ENCODE measurements around the gene KCNQ1.

Gene KCNQ1

DNA sequence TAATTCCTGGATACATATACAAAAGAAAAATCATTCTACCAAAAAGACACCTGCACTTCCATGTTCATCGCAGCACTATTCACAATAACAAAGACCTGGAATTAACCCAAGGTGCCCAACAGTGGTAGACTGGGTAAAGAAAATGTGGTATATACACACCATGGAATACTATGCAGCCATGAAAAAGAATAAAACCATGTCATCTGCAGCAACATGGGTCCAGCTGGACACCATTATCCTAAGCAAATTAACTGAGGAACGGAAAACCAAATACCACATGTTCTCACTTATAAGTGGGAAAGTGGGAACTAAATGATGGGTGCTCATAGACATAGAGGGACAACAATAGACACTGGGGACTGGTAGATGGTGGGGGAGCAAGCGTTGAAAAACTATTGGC, 5.0 kb upstream of the KCNQ1 start:
- FAIRE-seq (no peak), DNase-seq (ENCODE audit: insufficient read length, low spot score) (no peak)
- TF ChIP-seq SPI1 (IDR thresholded peaks at IDR 0.05; ENCODE audit: low read depth, low read length) = no peak
- TF ChIP-seq PAX5 (IDR thresholded peaks at IDR 0.05; ENCODE audit: insufficient read depth, low read length, severe bottlenecking) = no peak
- TF ChIP-seq POU2F2 (IDR thresholded peaks at IDR 0.05; ENCODE audit: low read depth, low read length) = no peak
- TF ChIP-seq TAF1 (IDR thresholded peaks at IDR 0.05; ENCODE audit: low read depth, low read length) = no peak
- TF ChIP-seq POLR2A (IDR thresholded peaks at IDR 0.05; ENCODE audit: low read depth, low read length) = no peak
- no peak for TF ChIP-seq POLR2AphosphoS5 (IDR thresholded peaks at IDR 0.05; ENCODE audit: low read depth, low read length)

DNA sequence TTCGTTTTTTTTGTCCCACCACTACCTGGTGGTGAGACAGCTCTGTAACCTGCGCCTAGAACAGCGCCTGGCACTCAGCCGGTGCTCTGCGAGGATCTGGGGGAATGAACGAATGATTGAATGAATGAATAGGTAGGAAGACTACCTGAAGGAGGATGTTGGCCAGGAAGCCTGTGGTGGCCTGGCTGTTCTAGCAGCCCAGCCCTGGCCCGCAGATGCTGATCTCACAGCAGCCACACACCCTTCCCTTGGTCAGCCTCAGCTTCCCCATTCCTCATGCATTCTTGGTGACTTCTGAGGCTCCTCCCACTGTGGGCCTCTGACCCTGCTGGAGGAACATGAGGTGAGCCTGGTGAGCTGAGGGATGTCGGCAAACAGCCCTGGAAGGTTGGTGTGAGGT, 4.2 kb upstream of the KCNQ1 start:
- no peak for FAIRE-seq
- TF ChIP-seq POLR2A (IDR thresholded peaks at IDR 0.05; ENCODE audit: low read depth, low read length) = no peak
- TF ChIP-seq SPI1 (IDR thresholded peaks at IDR 0.05; ENCODE audit: low read depth, low read length) = no peak
- TF ChIP-seq PAX5 (IDR thresholded peaks at IDR 0.05; ENCODE audit: insufficient read depth, low read length, severe bottlenecking) = no peak
- no peak for TF ChIP-seq TAF1 (IDR thresholded peaks at IDR 0.05; ENCODE audit: low read depth, low read length)
- TF ChIP-seq POLR2AphosphoS5 (IDR thresholded peaks at IDR 0.05; ENCODE audit: low read depth, low read length) = no peak
- no peak for TF ChIP-seq POU2F2 (IDR thresholded peaks at IDR 0.05; ENCODE audit: low read depth, low read length)
- DNase-seq (ENCODE audit: insufficient read length, low spot score) = no peak

DNA sequence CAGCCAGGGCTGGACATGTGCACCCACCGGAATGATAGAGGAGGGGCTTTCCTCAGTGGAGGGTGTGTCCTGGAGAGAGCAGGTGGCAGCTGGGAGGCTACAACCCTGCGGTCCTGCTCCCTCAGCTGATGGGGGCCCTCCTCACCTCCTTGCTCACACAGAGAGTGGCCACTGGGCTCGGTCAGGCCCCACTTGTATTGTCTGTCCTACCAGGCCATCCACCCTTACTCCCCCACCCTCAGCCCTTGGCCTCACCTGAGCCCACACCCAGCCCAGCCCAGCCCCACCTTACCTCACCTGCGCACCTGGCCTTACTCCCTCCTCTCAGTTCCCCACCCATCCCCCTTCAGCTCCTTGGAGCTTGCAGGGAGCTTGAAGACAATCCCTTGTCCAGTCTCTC, 3.6 kb upstream of the KCNQ1 start:
- no peak for TF ChIP-seq PAX5 (IDR thresholded peaks at IDR 0.05; ENCODE audit: insufficient read depth, low read length, severe bottlenecking)
- no peak for TF ChIP-seq TAF1 (IDR thresholded peaks at IDR 0.05; ENCODE audit: low read depth, low read length)
- no peak for TF ChIP-seq SPI1 (IDR thresholded peaks at IDR 0.05; ENCODE audit: low read depth, low read length)
- no peak for TF ChIP-seq POLR2A (IDR thresholded peaks at IDR 0.05; ENCODE audit: low read depth, low read length)
- no peak for FAIRE-seq
- DNase-seq (ENCODE audit: insufficient read length, low spot score) = no peak

DNA sequence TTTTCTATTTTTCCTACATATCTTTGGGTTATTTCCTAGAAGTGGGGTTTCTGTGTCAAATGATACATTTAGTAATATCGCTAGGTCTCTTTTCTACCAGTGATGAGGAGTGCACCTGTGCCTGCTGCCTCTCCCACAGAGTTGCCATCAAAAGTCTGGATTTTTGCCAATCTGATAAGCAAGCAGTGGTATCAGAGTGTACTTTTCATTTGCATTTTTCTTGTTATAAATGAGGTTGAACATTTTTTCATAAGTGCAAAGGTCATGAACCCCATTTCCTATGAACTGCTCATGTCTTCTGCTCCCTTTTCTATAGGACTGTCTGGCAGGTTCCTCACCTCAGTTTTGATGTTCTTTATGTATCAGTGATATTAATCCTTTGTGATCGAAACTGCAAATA, 2.2 kb upstream of the KCNQ1 start:
- no peak for FAIRE-seq

DNA sequence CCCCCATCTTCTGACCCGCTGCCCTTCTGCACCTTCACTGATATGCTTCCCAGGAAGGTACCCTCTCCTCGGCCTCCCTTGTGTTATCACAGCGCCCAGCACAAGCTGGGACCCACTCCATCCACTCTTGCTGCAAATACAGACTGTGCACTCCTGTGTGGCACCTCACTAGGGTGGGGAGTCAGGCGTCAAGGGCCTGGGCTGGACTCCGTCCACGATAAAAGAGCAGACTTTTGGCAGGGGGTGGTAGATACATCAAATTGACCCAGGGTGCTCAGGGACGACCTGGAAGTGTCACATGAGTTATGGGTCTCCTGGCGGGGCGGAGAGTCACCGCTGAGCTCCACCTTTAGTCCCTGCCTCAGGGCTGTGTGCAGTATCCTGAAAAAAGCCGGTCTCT, 1.4 kb upstream of the KCNQ1 start:
- no peak for FAIRE-seq
- TF ChIP-seq POLR2AphosphoS5 (IDR thresholded peaks at IDR 0.05; ENCODE audit: low read depth, low read length) (no peak), PAX5 (IDR thresholded peaks at IDR 0.05; ENCODE audit: insufficient read depth, low read length, severe bottlenecking) (no peak), POLR2A (IDR thresholded peaks at IDR 0.05; ENCODE audit: low read depth, low read length) (no peak), SPI1 (IDR thresholded peaks at IDR 0.05; ENCODE audit: low read depth, low read length) (no peak), TAF1 (IDR thresholded peaks at IDR 0.05; ENCODE audit: low read depth, low read length) (no peak), POU2F2 (IDR thresholded peaks at IDR 0.05; ENCODE audit: low read depth, low read length) (no peak)

More for the DNA sequence above, 2.2 kb upstream of the KCNQ1 start:
- DNase-seq (ENCODE audit: insufficient read length, low spot score) = no peak
- no peak for TF ChIP-seq SPI1 (IDR thresholded peaks at IDR 0.05; ENCODE audit: low read depth, low read length)
- TF ChIP-seq POLR2A (IDR thresholded peaks at IDR 0.05; ENCODE audit: low read depth, low read length) = no peak
- no peak for TF ChIP-seq TAF1 (IDR thresholded peaks at IDR 0.05; ENCODE audit: low read depth, low read length)
- TF ChIP-seq POLR2AphosphoS5 (IDR thresholded peaks at IDR 0.05; ENCODE audit: low read depth, low read length) = no peak
- no peak for TF ChIP-seq POU2F2 (IDR thresholded peaks at IDR 0.05; ENCODE audit: low read depth, low read length)
- no peak for TF ChIP-seq PAX5 (IDR thresholded peaks at IDR 0.05; ENCODE audit: insufficient read depth, low read length, severe bottlenecking)

DNA sequence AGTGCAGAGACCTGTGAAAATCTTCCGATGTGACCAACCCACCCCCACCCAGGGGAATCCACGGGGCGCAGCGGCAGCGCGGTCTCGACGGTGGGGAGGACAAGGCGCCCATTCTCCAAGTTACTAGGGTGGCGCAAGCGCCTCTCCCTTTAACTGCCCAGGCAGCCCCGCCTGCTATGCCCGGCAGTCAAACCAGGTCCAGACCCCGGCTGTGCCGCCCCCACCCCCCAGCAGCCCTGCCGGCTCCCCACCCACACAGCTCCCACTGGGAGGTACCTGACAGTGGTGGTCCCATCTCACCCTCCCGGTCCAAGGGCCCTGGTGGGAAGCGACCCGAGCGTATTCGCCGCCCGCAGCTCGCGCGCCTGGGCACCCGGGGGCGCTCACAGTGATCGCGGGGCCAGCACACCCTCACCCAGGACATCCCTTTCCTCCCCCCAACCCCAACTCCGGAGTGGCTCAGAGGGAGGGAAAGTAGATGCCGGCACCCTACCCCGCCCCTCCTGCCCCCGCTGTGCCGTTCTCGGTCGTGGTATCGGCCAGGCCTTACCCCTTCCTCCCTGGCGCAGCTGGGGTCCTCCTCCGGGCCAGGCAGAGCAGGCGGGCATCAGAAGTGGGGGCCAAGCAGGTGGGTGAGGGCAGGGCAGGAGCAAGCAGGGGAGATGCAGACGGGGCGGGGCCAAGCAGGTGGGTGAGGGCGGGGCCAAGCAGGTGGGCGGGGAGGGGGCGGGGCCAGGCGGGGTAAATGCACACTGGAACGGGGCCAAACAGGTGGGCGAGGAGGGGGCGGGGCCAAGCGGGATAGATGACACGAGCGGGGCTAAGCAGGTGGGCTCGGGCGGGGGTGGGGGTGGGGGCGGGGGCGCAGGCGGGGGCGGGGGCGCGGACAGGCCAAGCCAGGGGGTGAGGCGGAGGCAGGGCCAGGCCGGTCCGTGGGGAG, 657 bp upstream of the KCNQ1 start, which contains the start of gene TRPM5:
Gene TRPM5 (minus strand): TSS at position 634 of the 940 bp plus-strand sequence. CDS start 21,478 bp downstream, outside the sequence.
- no peak for TF ChIP-seq POU2F2 (IDR thresholded peaks at IDR 0.05; ENCODE audit: low read depth, low read length)
- no peak for TF ChIP-seq POLR2A (IDR thresholded peaks at IDR 0.05; ENCODE audit: low read depth, low read length)
- TF ChIP-seq TAF1 (IDR thresholded peaks at IDR 0.05; ENCODE audit: low read depth, low read length) = no peak
- TF ChIP-seq PAX5 (IDR thresholded peaks at IDR 0.05; ENCODE audit: insufficient read depth, low read length, severe bottlenecking) = no peak
- no peak for TF ChIP-seq SPI1 (IDR thresholded peaks at IDR 0.05; ENCODE audit: low read depth, low read length)
- no peak for TF ChIP-seq POLR2AphosphoS5 (IDR thresholded peaks at IDR 0.05; ENCODE audit: low read depth, low read length)
- DNase-seq (ENCODE audit: insufficient read length, low spot score) (no peak), FAIRE-seq (no peak)

More for the DNA sequence above, 1.4 kb upstream of the KCNQ1 start:
- DNase-seq (ENCODE audit: insufficient read length, low spot score) = no peak

DNA sequence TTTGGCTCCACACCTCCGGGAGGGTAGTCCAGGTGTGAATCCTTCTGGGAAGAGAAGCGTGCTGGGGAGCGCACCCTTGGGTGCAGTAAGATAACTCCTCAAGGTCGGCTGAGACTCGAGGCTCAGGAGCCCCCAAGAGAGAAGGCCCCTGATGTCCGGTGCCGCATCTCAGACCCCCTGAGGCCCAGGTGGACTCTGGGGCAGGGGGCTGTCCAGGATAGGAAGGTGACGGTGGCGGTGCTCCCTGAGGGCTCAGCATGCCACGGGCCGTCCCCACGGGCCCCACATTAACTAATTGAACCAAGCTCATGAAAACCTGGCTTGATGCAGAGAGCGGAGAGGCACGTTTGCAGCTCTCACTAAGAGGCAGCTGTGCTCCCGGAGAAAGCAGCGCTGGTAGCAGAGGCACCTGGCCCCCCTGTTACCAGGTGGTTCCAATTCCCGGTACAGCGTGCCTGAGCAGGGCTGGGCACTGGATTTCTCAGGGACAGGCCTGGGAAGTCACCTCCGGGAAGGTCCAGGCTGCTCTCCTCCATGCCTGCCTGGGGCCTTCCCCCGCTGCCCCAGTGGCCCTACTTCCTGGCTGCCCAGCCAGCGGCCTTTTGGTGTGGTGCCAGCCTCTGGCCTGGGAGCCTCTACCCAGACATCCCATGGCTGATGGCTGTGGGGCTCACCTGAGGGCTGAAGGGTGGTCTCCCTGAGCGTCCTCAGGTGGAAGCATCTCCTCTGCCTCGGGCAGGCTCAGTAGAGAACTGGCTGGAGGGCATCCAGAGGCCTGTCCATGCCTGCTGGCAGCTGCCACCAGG, 1.1 kb downstream of the KCNQ1 start:
- DNase-seq (ENCODE audit: insufficient read length, low spot score) (no peak), FAIRE-seq (no peak)
- no peak for TF ChIP-seq POLR2AphosphoS5 (IDR thresholded peaks at IDR 0.05; ENCODE audit: low read depth, low read length)
- TF ChIP-seq POLR2A (IDR thresholded peaks at IDR 0.05; ENCODE audit: low read depth, low read length) = no peak
- TF ChIP-seq SPI1 (IDR thresholded peaks at IDR 0.05; ENCODE audit: low read depth, low read length) = no peak
- no peak for TF ChIP-seq POU2F2 (IDR thresholded peaks at IDR 0.05; ENCODE audit: low read depth, low read length)

DNA sequence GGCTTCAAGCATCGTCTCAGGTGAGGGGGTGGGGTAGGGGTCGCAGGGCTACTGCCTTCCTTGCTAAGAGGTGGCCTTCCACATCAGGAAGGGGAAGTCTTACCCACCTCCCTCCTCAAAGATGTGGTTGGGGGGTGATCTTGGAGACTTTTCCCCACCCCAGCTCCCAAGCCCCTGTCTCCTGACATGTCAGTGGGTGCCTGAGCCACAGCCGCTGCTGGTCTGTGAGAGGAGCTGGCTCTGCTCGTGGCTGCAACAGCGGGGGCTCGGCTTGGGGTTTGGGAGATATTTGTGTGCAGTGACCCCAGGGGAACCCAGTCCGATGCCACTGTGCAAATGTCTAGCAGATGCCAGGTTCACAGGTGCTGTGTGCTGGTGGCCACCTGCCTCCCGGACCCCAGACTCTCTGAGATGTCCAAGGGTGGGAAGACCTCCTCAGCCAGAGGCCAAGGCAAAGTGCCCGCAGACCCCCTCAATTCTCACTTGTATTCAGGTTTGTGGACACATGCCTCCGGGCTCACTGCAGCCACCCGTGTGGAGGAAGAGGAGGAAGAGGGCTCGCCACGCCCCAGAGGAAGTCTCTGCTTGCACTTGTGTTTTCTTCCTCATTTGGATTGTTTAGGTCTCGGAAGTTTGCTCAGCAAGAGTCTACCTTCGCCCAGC, 1.9 kb downstream of the KCNQ1 start:
- FAIRE-seq = no peak
- no peak for TF ChIP-seq POLR2AphosphoS5 (IDR thresholded peaks at IDR 0.05; ENCODE audit: low read depth, low read length)
- TF ChIP-seq PAX5 (IDR thresholded peaks at IDR 0.05; ENCODE audit: insufficient read depth, low read length, severe bottlenecking) = no peak
- no peak for TF ChIP-seq TAF1 (IDR thresholded peaks at IDR 0.05; ENCODE audit: low read depth, low read length)
- TF ChIP-seq POLR2A (IDR thresholded peaks at IDR 0.05; ENCODE audit: low read depth, low read length) = no peak
- no peak for TF ChIP-seq POU2F2 (IDR thresholded peaks at IDR 0.05; ENCODE audit: low read depth, low read length)
- TF ChIP-seq SPI1 (IDR thresholded peaks at IDR 0.05; ENCODE audit: low read depth, low read length) = no peak
- no peak for DNase-seq (ENCODE audit: insufficient read length, low spot score)

All from GM12891 (cell line).